HG02885 (cell line): Measurements from ENCODE around the gene CCDC60.

Source experiments
- ATAC-seq: cut with Tn5 transposase; IDR thresholded peaks from one replicate; pipeline ENCODE4 v1.9.1; 2021; ENCODE audit warnings: mild to moderate bottlenecking; ENCODE audit not compliant: unreplicated experiment, poor library complexity

Gene CCDC60

GRCh38 chr12:119491814-119492213, 157.3 kb downstream of the CCDC60 start:
- no peak for ATAC-seq

GRCh38 chr12:119500209-119500608, 165.7 kb downstream of the CCDC60 start:
- no peak for ATAC-seq

GRCh38 chr12:119501052-119501451, 166.5 kb downstream of the CCDC60 start:
- ATAC-seq: no peak

GRCh38 chr12:119505001-119505400, 170.5 kb downstream of the CCDC60 start:
- no peak for ATAC-seq

- no peak for ATAC-seq
Observed at GRCh38 chr12:119512772-119513497, 178.4 kb downstream of the CCDC60 start.

GRCh38 chr12:119528241-119528640, 193.7 kb downstream of the CCDC60 start:
- no peak for ATAC-seq

- no peak for ATAC-seq
Observed at GRCh38 chr12:119540476-119540875, 205.9 kb downstream of the CCDC60 start.

- no peak for ATAC-seq
Observed at GRCh38 chr12:119544765-119545625, 210.5 kb downstream of the CCDC60 start.

- ATAC-seq: no peak
Observed at GRCh38 chr12:119546340-119546739, 211.8 kb downstream of the CCDC60 start.

GRCh38 chr12:119547001-119547400, 212.5 kb downstream of the CCDC60 start:
- no peak for ATAC-seq

GRCh38 chr12:119556854-119557253, 222.3 kb downstream of the CCDC60 start:
- no peak for ATAC-seq

- no peak for ATAC-seq
Observed at GRCh38 chr12:119565404-119565803, 230.9 kb downstream of the CCDC60 start.

GRCh38 chr12:119570771-119571170, 236.2 kb downstream of the CCDC60 start:
- ATAC-seq: no peak

- no peak for ATAC-seq
Observed at GRCh38 chr12:119573086-119573485, 238.6 kb downstream of the CCDC60 start.

GRCh38 chr12:119574255-119574654, 239.7 kb downstream of the CCDC60 start:
- no peak for ATAC-seq

GRCh38 chr12:119576118-119576810, 241.7 kb downstream of the CCDC60 start:
- no peak for ATAC-seq

- no peak for ATAC-seq
Observed at GRCh38 chr12:119576915-119577314, 242.4 kb downstream of the CCDC60 start.

GRCh38 chr12:119578112-119578511, 243.6 kb downstream of the CCDC60 start:
- ATAC-seq: no peak

GRCh38 chr12:119589097-119589496, 254.6 kb downstream of the CCDC60 start:
- no peak for ATAC-seq

GRCh38 chr12:119589634-119590033, 255.1 kb downstream of the CCDC60 start:
- no peak for ATAC-seq
